Kidney (tissue), 14 donors: Measurements from ENCODE around the gene PNMA6E. TPM values are rescaled to one million over a fixed set of nuclear protein-coding genes. Genes with fewer than 3 reads are reported as not detected.

Experiments
- DNase-seq, 5 donors: peaks; one replicate each; pipeline ENCODE4 v3.0.0-alpha.2; 2013 to 2020
- FAIRE-seq: peaks from 2 replicates; lab custom pipeline; 2012; peaks lifted over from hg19 to GRCh38; lab: Jason Lieb, UNC
- H3K27ac ChIP-seq, 2 donors: one replicate each; pipeline ENCODE4 v1.7.0; 2013; ENCODE audit warnings: low read depth in 2 of 2, low read length in 2 of 2, inconsistent platforms in 1 of 2
- H3K27me3 ChIP-seq: one replicate; pipeline ENCODE4 v1.7.1; 2013; ENCODE audit warnings: low read length, inconsistent platforms; ENCODE audit not compliant: control insufficient read depth, insufficient read depth
- H3K36me3 ChIP-seq, 3 donors: one replicate each; pipeline versions ENCODE4 v1.7.0 to v1.7.1; 2013; ENCODE audit warnings: low read length in 3 of 3, control low read depth in 1 of 3, inconsistent platforms in 1 of 3; ENCODE audit not compliant: insufficient read depth in 3 of 3, control insufficient read depth in 2 of 3
- H3K4me1 ChIP-seq, 3 donors: one replicate each; pipeline versions ENCODE4 v1.7.0 to v1.7.1; 2013; ENCODE audit warnings: low read length in 3 of 3, inconsistent platforms in 1 of 3, low read depth in 1 of 3; ENCODE audit not compliant: control insufficient read depth in 2 of 3, insufficient read depth in 2 of 3
- H3K4me3 ChIP-seq, 3 donors: one replicate each; pipeline versions ENCODE4 v1.7.0 to v1.8.1; 2013; ENCODE audit warnings: low read length in 3 of 3, control low read depth in 1 of 3, inconsistent platforms in 1 of 3
- H3K9ac ChIP-seq, 3 donors: one replicate each; pipeline versions ENCODE4 v1.7.0 to v1.7.1; 2013; ENCODE audit warnings: low read length in 3 of 3, control low read depth in 1 of 3, inconsistent platforms in 1 of 3
- H3K9me3 ChIP-seq, 3 donors: one replicate each; pipeline versions ENCODE4 v1.7.0 to v1.7.1; 2013; ENCODE audit warnings: low read length in 3 of 3, control low read depth in 1 of 3, inconsistent platforms in 1 of 3; ENCODE audit not compliant: control insufficient read depth in 2 of 3, insufficient read depth in 1 of 3
- intact Hi-C: fragments of 100-400 bp; cut with DNase I; formaldehyde crosslinking; loops from one replicate; pipeline ENCODE4 v1.11.1; 2022
- polyA plus RNA-seq: library from polyadenylated mRNA; stranded (reverse); fragments of 350-450 nt; fragmentation: Illumina TruSeq; extraction: RNeasy Lipid Tissue Mini Kit (QIAGEN cat#74804); gene quantifications from one replicate; pipeline ENCODE4 v1.2.3, GENCODE V29; 2014; ENCODE audit warnings: low read depth, low replicate concordance; ENCODE audit not compliant: insufficient read depth
- total RNA-seq: library from RNA; stranded (reverse); fragmentation: NEBNext Ultra II Directional; extraction: Animal tissue kit (Norgen Biotek cat#: 25700); gene quantifications from one replicate; pipeline ENCODE4 v1.2.1, GENCODE V29; 2021
- TF ChIP-seq, protein P1 (sequence below): IDR thresholded peaks from 3 replicates; pipeline ENCODE4 v1.5.1; 2012; ENCODE audit warnings: mild to moderate bottlenecking, moderate library complexity, borderline replicate concordance; ENCODE audit not compliant: insufficient read depth; ENCODE audit errors: extremely low read depth
- donor health status: control.
- donor health status: control.
- donor health status: control.
- donor health status: control.
- donor health status: control.
- donor health status: DM: yes; HTN: yes; CAD: no.
- donor health status: Normal renal cell carcinoma (clear cell type).

PNMA6E gene
- total and polyA plus RNA-seq, 2 donors from 2014 or later = not detected

- no peaks in the 10 kb centered on the region for H3K4me1 ChIP-seq
- DNase-seq (no peak), FAIRE-seq (no peak)
- no peaks in the 10 kb centered on the region for H3K9me3 ChIP-seq
- TF ChIP-seq, protein P1, sequence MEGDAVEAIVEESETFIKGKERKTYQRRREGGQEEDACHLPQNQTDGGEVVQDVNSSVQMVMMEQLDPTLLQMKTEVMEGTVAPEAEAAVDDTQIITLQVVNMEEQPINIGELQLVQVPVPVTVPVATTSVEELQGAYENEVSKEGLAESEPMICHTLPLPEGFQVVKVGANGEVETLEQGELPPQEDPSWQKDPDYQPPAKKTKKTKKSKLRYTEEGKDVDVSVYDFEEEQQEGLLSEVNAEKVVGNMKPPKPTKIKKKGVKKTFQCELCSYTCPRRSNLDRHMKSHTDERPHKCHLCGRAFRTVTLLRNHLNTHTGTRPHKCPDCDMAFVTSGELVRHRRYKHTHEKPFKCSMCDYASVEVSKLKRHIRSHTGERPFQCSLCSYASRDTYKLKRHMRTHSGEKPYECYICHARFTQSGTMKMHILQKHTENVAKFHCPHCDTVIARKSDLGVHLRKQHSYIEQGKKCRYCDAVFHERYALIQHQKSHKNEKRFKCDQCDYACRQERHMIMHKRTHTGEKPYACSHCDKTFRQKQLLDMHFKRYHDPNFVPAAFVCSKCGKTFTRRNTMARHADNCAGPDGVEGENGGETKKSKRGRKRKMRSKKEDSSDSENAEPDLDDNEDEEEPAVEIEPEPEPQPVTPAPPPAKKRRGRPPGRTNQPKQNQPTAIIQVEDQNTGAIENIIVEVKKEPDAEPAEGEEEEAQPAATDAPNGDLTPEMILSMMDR = no peak
- H3K27ac ChIP-seq = no peak overlapping the region
- no peaks in the 10 kb centered on the region for H3K27me3 ChIP-seq
- no peak overlapping the region for H3K9ac ChIP-seq
- intact Hi-C loops = no loop called here
- no peak overlapping the region for H3K4me3 ChIP-seq
- H3K36me3 ChIP-seq = no peaks in the 10 kb centered on the region
Observed at GRCh38 chrX:153446950-153447580, 45.9 kb upstream of the PNMA6E start.

DNA sequence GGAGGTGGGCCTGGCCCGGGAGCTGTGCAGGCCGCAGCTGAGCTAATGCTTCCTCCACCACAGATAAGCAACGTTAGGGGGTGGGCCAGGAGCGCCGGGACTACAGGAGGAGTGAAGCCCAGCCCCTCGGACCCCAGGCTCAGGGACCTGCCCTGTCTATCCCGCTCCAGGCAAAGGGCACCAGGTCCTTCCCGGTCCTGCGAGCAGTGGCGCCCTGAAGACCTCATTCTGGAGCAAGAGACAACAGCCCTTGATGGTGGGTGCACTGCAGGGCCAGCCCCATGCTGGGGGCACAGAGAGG lies 45.4 kb upstream of the PNMA6E start:
- FAIRE-seq (no peak), DNase-seq (no peak)
- intact Hi-C loops = no loop called here
- Histone ChIP-seq H3K27me3 (no peaks in the 10 kb centered on the region), H3K36me3 (no peaks in the 10 kb centered on the region), H3K9ac (no peak overlapping the region), H3K4me1 (no peaks in the 10 kb centered on the region), H3K9me3 (no peaks in the 10 kb centered on the region), H3K4me3 (no peak overlapping the region), H3K27ac (no peak overlapping the region)
- TF ChIP-seq, protein P1 = no peak

DNA sequence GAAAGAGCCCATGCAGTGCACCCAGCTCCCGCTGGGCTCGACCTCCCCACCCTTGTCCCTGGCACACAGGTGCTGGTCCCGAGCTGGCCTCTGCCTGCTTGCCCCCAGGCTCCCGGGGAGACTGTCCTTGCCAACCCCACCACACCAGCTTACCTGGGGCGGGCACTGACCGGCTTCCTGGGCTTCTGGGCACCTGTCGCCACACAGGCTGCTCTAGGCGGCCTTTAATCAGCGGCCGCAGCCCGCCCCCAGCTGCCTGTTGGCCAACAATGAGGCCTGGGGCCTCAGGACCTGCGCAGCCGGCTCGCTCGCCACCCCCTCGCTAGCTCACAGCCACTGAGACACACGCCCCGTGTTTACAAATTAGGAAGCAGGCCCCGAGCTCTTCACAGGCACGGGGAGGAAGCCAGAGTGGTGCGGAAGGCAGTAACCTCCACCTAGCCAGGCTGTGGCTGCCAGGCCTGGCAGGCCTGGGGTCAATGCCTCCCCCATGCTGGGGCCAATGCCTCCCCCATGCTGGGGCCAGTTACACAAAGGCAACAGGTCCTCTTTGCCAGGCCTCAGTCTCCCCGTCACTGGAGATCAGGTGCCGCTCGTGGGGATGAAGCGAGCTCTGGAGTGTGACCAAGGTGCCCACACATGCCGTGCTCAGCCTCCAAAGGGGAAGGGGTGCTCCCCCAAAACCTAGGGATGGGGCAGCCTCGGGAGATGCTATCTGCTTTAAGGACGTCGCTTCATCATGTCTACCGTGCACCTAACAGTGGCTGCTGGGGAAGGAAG lies 44.9 kb upstream of the PNMA6E start, which contains the start of gene TREX2:
Gene TREX2 (minus strand): TSS at position 201 of the 780 bp plus-strand sequence. CDS start 626 bp downstream, outside the sequence.
- no peak within 1 kb of the TSS for H3K27ac ChIP-seq
- no peak within 1 kb of the TSS for H3K9ac ChIP-seq
- H3K36me3 ChIP-seq = no peaks in the 10 kb centered on the region
- H3K27me3 ChIP-seq = no peaks in the 10 kb centered on the region
- no peaks in the 10 kb centered on the region for H3K9me3 ChIP-seq
- FAIRE-seq (no peak), DNase-seq (no peak)
- TF ChIP-seq, protein P1 = no peak
- intact Hi-C loops = no loop called here
- no peaks in the 10 kb centered on the region for H3K4me1 ChIP-seq
- no peak within 1 kb of the TSS for H3K4me3 ChIP-seq
